T1000 (cell line): ENCODE results near the gene S100A8.
"Not testable (repeated sequence)": the region's sequence is repeated elsewhere in the genome, so short reads cannot be mapped to it uniquely, and the experiment has no call there.

ENCODE experiments used
- DNase-seq: peaks from one replicate; lab custom pipeline; 2025; ENCODE audit warnings: mixed read lengths; lab: John Stamatoyannopoulos, UW

Gene S100A8

GRCh38 chr1:153390938-153391710, at the start of gene S100A8:
Gene S100A8 (minus strand): TSS chr1:153391073. CDS start chr1:153390535, 538 bp downstream.
- no peak for DNase-seq

GRCh38 chr1:153439273-153439672, 48.4 kb upstream of the S100A8 start:
- DNase-seq, result no peak

- DNase-seq, result no peak
Observed at GRCh38 chr1:153438599-153438998, 47.7 kb upstream of the S100A8 start.

- no peak for DNase-seq
Observed at GRCh38 chr1:153437236-153437635, 46.4 kb upstream of the S100A8 start.

GRCh38 chr1:153434746-153435455, 44.0 kb upstream of the S100A8 start:
- DNase-seq, result no peak

GRCh38 chr1:153432874-153433681, 42.2 kb upstream of the S100A8 start:
- no peak for DNase-seq

- DNase-seq, result no peak
Observed at GRCh38 chr1:153431928-153432327, 41.1 kb upstream of the S100A8 start.

- no peak for DNase-seq
Observed at GRCh38 chr1:153431427-153431826, 40.6 kb upstream of the S100A8 start.

- DNase-seq, result no peak
Observed at GRCh38 chr1:153431002-153431401, 40.1 kb upstream of the S100A8 start.

GRCh38 chr1:153430561-153430960, 39.7 kb upstream of the S100A8 start:
- no peak for DNase-seq

- no peak for DNase-seq
Observed at GRCh38 chr1:153430166-153430553, 39.3 kb upstream of the S100A8 start.

GRCh38 chr1:153429266-153430165, 38.6 kb upstream of the S100A8 start:
- no peak for DNase-seq

GRCh38 chr1:153428791-153429190, 37.9 kb upstream of the S100A8 start:
- DNase-seq, result no peak

- DNase-seq, result no peak
Observed at GRCh38 chr1:153428073-153428638, 37.3 kb upstream of the S100A8 start.

- no peak for DNase-seq
Observed at GRCh38 chr1:153426809-153427208, 35.9 kb upstream of the S100A8 start.

GRCh38 chr1:153422450-153423068, 31.7 kb upstream of the S100A8 start:
- peak; percentile 39 for DNase-seq

GRCh38 chr1:153420306-153420705, 29.4 kb upstream of the S100A8 start:
- DNase-seq, result no peak

GRCh38 chr1:153419436-153419793, 28.5 kb upstream of the S100A8 start:
- not testable (repeated sequence) for DNase-seq

GRCh38 chr1:153418758-153419435, 28.0 kb upstream of the S100A8 start:
- DNase-seq, result not testable (repeated sequence)
